ENCODE results near the gene FMR1NB.

Gene FMR1NB

DNA sequence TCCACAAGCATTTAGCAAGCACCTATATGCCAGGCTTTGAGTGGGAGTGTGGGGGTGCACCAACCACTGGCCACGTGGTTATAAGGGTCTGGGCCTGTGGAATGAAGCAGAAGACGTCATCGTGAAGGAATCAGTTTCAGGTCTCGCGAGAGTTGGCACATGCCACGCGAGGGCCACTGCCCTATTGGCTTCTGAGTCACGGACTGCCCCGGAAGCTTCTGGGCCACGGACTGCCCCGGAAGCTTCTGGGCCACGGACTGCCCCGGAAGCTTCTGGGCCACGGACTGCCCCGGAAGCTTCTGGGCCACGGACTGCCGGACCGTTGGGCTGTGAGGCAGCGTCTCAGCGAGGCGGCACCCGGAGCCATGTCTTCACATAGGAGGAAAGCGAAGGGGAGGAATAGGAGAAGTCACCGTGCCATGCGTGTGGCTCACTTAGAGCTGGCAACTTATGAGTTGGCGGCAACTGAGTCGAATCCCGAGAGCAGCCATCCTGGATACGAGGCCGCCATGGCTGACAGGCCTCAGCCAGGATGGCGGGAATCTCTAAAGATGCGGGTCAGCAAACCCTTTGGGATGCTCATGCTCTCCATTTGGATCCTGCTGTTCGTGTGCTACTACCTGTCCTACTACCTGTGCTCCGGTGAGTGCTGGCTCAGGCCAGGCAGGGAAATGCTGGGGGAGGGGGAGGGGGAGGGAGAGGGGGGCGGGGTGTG lies at the start of gene FMR1NB:
FMR1NB (plus strand) TSS at position 300 of the 715 bp plus-strand sequence; CDS start at position 366, 66 bp downstream.
- DNase-seq: no peak

DNA sequence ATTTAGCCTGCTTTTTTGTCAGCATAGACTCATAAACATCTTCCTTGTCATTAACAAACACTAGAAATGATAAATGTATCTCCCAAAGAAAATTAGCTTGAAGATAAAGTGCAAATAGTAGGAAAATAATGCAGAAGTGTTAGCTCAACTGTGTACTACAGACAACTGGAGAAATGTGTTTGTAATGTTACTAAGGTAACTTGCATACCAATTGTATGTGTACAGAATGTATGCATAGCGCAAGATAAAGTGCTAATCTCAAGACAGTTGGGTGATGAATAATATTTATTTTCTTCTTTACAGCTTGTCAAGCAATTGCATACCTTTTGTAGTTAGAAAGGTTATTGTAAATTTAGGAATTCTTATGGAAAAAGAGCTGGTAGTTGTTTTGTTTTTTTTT lies 47.3 kb upstream of the FMR1NB start:
- DNase-seq: no peak

- DNase-seq: no peak
Measured at GRCh38 chrX:147935156-147935758, 45.9 kb upstream of the FMR1NB start.

GRCh38 chrX:147945286-147945685 lies 35.9 kb upstream of the FMR1NB start:
- DNase-seq: no peak

- DNase-seq: no peak
Measured at GRCh38 chrX:147948531-147948930, 32.6 kb upstream of the FMR1NB start.

DNA sequence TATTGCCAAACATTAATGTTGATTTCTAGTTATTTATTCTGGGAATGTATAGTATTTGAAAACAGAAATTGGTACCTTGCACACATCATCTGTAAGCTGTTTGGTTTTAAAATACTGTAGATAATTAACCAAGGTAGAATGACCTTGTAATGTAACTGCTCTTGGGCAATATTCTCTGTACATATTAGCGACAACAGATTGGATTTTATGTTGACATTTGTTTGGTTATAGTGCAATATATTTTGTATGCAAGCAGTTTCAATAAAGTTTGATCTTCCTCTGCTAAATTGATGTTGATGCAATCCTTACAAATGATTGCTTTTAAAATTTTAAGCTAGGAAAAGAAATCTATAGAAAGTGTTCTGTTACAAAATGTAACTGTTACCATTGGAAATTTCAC lies 30.8 kb upstream of the FMR1NB start:
- no peak for DNase-seq

DNA sequence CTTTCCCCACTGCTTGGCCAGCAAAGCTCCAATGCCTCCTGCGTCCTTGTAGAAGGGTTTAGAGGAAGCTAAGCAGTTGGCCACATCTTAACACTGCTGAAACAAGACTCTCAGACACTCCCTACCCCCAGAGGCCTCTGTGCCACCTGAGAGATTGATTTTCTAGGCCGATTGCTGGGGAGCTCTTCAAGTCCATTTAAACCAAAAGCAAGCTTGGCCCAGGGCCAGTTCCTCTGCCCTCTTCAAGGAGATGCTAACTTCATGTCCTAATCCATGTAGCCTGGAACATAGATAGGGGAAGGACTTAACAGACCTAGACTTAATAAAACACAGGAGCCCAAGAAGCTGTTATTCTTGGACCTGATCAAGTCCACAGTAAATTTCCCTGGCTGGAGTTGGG lies 27.2 kb upstream of the FMR1NB start:
- peak; percentile 4 for DNase-seq

GRCh38 chrX:147957291-147957690 lies 23.8 kb upstream of the FMR1NB start:
- no peak for DNase-seq

- DNase-seq: no peak
Measured at GRCh38 chrX:147958291-147958690, 22.8 kb upstream of the FMR1NB start.

- no peak for DNase-seq
Measured at GRCh38 chrX:147960722-147961121, 20.4 kb upstream of the FMR1NB start.

GRCh38 chrX:147962476-147962875 lies 18.7 kb upstream of the FMR1NB start:
- DNase-seq: no peak

DNA sequence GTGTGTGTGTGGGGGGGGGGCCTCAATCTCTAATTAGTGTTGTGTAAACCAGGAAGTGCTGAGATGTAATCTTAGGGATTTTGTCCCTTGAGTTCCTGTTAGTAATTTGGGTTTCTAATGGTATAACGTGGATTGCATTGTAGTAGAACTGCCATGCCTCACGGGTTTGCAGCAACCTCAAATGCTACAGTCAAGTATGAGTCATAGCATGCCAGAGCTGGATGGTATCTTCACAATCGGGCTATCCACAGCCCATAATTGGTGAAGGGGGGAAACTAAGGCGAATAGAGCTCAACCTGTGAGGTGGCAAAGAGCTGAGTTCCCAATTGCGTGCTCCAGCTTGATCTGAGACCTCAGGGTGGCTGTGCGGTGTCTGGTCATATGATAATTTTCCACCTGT lies 2.2 kb upstream of the FMR1NB start:
- no peak for DNase-seq

DNA sequence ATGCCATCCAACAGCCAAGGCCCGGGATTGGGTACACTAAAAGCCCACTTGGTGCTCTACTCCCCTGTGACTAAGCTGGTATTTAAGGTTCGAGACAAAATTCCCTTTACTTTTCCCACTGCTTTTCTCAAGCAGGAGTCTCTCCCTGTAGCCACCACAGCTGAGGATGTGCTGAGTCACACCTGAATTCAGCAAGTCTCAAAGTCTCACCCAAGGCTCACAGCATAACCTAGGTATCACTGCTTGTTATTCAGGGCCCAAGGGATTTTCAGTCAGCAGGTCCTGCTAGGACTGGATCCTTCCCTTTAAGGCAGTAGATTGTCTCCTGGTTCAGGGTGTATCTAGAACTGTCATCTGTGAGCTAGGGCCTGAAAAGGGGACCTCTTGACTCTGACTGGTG lies 39.2 kb downstream of the FMR1NB start:
- no peak for DNase-seq

GRCh38 chrX:148024425-148025148 lies 43.5 kb downstream of the FMR1NB start:
- no peak for DNase-seq

- DNase-seq: no peak
Measured at GRCh38 chrX:148035380-148035779, 54.2 kb downstream of the FMR1NB start.

DNA sequence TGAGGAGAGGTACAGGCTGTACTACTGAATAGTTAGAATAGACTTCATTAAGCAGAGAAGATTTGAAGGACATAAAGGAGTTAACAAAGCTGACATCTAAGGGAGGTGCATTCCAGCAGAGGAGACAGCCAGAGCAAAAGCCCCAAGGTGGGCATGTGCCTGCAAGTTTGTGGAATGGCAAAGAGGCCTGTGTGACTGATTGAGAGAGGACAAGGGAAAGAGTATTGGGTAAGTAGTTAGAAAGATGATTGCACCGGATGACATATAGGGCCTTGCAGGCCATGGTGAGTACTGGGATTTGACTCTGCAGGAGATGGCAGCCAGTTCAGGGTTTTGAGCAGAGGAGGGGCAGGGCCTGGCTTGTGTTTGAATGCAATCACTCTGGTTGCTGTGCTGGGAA lies 55.9 kb downstream of the FMR1NB start:
- no peak for DNase-seq

DNA sequence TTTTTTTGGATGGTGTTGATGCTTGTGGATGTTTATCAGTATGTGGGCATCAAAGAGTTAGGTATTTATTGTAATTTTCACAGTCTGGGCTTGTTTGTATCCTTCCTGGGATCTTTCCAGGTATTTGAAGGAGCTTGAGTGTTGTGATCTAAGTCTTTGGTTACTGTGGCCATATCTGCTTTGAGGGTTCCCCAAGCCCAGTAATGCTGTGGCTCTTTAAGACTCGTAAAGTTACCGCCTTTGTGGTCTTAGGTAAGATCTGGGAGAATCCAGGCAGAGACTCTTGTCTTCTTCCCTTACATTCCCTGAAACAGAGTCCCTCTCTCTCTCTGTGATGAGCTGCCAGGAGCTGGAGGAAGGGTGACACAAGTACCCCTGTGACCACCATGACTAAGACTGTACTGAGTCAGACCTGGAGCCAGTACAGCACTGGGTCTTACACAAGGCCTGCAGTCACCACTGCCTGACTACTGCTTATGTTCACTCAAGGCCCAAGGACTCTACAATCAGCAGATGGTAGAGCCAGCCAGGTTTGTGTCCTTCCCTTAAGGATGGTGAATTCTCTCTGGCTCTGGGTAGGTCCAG lies 62.2 kb downstream of the FMR1NB start:
- DNase-seq: no peak

DNA sequence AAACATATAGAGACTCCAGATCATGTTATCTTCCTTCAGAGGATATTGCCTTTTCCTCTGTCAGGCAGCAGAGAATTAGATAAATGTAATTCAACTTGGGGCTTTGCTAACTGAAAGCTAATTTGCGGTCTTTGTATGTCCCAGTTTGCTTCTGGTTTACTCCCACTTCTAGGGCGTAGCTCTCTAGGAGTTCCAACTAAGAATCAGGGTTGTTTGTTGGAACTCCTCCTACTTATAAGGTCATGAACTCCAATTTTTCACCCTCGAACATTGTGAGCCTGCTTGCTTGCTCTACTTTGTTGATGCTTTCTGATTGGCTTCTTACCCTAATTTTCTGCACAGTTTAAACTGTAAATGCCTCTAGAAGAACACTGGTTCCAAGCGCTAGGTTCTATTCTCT lies 66.1 kb downstream of the FMR1NB start:
- no peak for DNase-seq

DNA sequence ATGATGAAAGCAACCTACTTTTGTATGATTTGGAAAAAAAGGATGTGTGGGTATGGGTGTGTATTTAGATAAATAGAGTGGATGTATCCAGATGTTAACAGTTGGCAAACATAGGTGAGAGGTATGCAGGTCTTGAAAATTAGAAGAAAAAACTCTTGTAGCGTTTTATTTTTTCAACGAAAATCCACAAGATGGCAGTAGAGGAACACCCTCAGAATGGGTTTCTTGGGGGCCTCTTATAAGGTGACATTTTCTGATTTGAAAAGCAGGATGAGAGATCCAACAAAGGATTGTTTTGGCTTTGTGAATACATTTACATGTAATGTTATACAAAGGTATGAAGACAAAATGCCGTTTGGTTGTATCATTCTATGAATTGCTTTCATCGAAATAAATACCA lies 68.3 kb downstream of the FMR1NB start:
- DNase-seq: peak; percentile 61

DNA sequence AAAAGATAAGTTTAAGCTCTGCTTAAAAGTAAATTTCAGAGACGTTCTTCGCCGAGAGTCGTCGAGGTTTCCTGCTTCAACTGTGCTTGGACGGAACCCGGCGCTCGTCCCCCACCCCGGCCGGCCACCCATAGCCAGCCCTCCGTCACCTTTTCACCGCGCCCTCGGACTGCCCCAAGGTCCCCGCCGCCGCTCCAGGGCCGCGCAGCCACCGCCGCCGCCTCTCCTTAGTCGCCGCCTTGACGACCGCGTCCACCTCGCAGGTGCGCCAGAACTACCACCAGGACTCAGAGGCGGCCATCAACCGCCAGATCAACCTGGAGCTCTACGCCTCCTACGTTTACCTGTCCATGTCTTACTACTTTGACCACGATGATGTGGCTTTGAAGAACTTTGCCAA lies 70.8 kb downstream of the FMR1NB start:
- no peak for DNase-seq

- DNase-seq: no peak
Measured at GRCh38 chrX:148067285-148067684, 86.1 kb downstream of the FMR1NB start.

DNA sequence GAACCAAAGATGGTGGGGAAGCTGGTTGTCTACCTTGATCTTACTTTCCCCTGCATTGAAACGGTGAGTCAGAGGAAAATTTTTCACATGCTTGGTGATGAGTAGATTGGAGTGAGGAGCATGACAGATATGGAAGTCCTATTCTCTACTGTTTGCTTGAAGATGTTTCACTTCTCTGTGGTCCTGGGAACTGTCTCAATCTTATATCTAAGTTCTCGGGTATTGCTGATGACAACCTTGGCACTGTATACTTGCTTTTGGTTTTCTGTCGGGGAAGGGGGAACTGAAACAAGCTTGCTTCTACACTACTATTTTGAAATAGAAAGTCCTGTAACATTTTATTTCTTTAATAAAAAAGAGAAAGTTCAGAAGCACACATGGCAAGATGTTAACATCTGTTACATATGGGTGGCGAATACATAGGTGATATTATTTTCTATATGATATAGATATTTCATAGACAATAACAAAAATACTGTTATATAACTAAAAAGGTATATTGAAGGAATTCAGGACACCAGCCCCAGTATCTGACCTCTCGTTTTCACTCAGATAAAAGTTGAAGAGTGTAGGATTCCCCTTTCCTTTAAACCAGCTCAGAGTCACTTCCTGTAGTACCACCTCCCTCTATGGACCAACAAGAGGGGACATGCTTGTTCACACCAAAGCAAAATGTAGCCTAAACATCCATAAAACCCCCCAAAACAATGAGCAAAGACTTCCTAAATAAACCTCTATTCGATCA lies 88.8 kb downstream of the FMR1NB start:
- no peak for DNase-seq

- DNase-seq: no peak
Measured at GRCh38 chrX:148070504-148070877, 89.4 kb downstream of the FMR1NB start.
